Mucosa of descending colon (tissue), 3 donors: ENCODE data around the gene OR52K1. TPM values are rescaled to one million over a fixed set of nuclear protein-coding genes. Genes with fewer than 3 reads are reported as not detected.
A peak's percentile ranks its signal among the peaks of the same experiment; 100 is the strongest.

Source experiments
- ATAC-seq: fragments of 200-7000 bp; cut with Tn5 transposase; one replicate; pipeline ENCODE4 v1.9.1; 2020; ENCODE audit warnings: mild to moderate bottlenecking, moderate library complexity
- DNase-seq, 3 donors: peaks; one replicate each; pipeline ENCODE4 v3.0.0-alpha.2; 2020
- H3K36me3 ChIP-seq: fragments of 200-600 bp; one replicate; pipeline ENCODE4 v1.8.0; 2021; ENCODE audit warnings: low read depth, mild to moderate bottlenecking
- H3K4me1 ChIP-seq: fragments of 200-600 bp; one replicate; pipeline ENCODE4 v1.8.0; 2021; ENCODE audit warnings: low read depth, mild to moderate bottlenecking
- H3K4me3 ChIP-seq: fragments of 200-600 bp; one replicate; pipeline ENCODE4 v1.8.0; 2021; ENCODE audit warnings: mild to moderate bottlenecking
- H3K9me3 ChIP-seq: fragments of 200-600 bp; one replicate; pipeline ENCODE4 v1.8.0; 2021; ENCODE audit warnings: mild to moderate bottlenecking
- intact Hi-C, 2 donors: fragments of 100-400 bp; cut with DNase I in 1 of 2; cut with micrococcal nuclease in 1 of 2; formaldehyde crosslinking; loops; one replicate each; pipeline versions ENCODE4 v1.11.0 to v1.11.1; 2022; cut with DNase I, micrococcal nuclease
- long read RNA-seq, 2 donors: library from polyadenylated mRNA; unstranded; transcript quantifications; one replicate each; pipeline ENCODE4 v2.0.0, GENCODE V29; 2019 to 2021
- total RNA-seq, 3 donors: library from RNA; stranded (reverse); fragmentation: NEBNext Ultra II Directional in 2 of 3; extraction: Animal tissue kit (Norgen Biotek cat#: 25700) in 2 of 3; gene quantifications; one replicate each; pipeline versions ENCODE4 v1.2.1 to v1.2.4, GENCODE V29; 2021 to 2023
- TF ChIP-seq, protein P1 (sequence below): fragments of 200-600 bp; IDR thresholded peaks from one replicate; pipeline ENCODE4 v1.8.0; 2022; ENCODE audit warnings: antibody characterized with exemption, mild to moderate bottlenecking
- donor health status: DM: no; HTN: no; CAD: no; lungs with moderate emphysema.
- donor health status: DM: no; HTN: no; CAD: no.
- donor health status: DM: no; HTN: yes; CAD: no.

The OR52K1 gene
- total RNA-seq: not detected
- long read RNA-seq, donor 1: 0 reads
- long read RNA-seq, donor 2: 0 reads

DNA sequence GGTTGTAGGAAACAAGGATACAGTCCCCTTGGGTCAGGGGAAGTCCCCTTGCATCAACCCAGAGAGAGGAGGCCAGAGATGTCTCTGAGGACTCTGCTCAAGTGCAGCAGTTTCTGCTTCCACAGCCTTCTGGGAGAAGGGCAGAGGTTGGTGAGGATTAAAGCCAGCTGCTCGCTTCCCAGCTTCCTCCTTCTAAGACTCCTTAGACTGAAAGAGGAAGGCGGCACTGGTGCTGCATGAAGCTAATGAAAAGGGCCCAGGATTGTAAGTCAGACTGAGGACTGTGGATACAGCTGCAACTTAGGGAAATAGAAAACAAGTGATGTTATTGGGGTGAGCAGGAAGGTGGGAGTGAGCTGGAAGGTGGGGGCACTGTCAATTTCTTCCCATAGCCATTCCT is at the start of gene OR52K1:
TSS of gene OR52K1 (plus strand) at position 202 of the 400 bp plus-strand sequence. CDS start 6,255 bp downstream, outside the sequence.
- TF ChIP-seq, protein P1, sequence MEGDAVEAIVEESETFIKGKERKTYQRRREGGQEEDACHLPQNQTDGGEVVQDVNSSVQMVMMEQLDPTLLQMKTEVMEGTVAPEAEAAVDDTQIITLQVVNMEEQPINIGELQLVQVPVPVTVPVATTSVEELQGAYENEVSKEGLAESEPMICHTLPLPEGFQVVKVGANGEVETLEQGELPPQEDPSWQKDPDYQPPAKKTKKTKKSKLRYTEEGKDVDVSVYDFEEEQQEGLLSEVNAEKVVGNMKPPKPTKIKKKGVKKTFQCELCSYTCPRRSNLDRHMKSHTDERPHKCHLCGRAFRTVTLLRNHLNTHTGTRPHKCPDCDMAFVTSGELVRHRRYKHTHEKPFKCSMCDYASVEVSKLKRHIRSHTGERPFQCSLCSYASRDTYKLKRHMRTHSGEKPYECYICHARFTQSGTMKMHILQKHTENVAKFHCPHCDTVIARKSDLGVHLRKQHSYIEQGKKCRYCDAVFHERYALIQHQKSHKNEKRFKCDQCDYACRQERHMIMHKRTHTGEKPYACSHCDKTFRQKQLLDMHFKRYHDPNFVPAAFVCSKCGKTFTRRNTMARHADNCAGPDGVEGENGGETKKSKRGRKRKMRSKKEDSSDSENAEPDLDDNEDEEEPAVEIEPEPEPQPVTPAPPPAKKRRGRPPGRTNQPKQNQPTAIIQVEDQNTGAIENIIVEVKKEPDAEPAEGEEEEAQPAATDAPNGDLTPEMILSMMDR: no peak
- DNase-seq (peak in 1 of 3 donors; percentile 5), ATAC-seq (no peak)
- Histone ChIP-seq H3K4me1 (no peaks in the 10 kb centered on the region), H3K4me3 (no peak within 1 kb of the TSS), H3K36me3 (no peaks in the 10 kb centered on the region), H3K9me3 (no peaks in the 10 kb centered on the region)
- intact Hi-C loops: no loop called here

DNA sequence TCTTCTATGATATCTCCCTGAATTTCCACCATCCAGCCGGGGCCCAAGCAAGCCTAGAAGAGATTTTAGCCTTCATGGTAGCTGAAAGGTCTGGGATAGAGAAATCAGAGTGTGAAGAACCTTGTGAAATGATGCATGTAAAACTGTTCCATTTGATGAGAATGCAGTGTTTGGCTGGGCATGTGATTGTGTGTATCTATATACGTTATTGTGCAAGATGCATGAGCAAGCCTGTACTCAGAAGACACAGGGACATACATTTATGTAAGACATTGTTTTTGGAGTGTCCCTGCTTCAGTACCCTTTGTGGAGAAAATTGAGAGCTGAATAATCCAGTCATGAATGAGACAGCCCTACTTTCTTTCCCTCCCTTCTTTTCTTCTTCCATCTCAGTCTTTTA is 48.6 kb upstream of the OR52K1 start:
- ATAC-seq: no peak
- H3K9me3 ChIP-seq: no peaks in the 10 kb centered on the region

DNA sequence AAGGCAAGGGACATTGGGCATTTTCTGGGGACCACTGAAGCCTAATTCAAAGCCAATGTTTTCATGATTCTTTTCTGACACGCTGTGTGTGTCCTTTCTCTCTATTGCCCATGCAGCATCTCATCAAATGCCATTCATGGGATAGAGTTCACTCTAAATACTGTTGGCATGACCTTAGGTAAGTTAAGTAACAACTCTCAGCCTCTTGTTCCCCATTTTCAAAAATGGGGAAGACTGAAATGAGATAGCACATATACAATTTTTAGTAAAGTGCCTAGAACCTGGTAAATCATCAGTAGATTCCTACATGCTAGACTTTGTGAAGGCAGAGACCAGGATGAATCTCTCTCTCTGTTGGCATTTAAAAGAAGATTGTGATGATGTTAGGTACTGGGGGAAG is 46.0 kb upstream of the OR52K1 start:
- intact Hi-C loops: no loop called here
- Histone ChIP-seq H3K36me3 (no peaks in the 10 kb centered on the region), H3K4me3 (no peak overlapping the region), H3K4me1 (no peaks in the 10 kb centered on the region), H3K9me3 (no peaks in the 10 kb centered on the region)
- DNase-seq: no peak
- no peak for ATAC-seq
- TF ChIP-seq, protein P1: no peak

More for the DNA sequence above, 48.6 kb upstream of the OR52K1 start:
- TF ChIP-seq, protein P1: no peak
- H3K4me1 ChIP-seq: no peaks in the 10 kb centered on the region
- H3K36me3 ChIP-seq: no peaks in the 10 kb centered on the region
- no peak overlapping the region for H3K4me3 ChIP-seq
- intact Hi-C loops: no loop called here
- no peak for DNase-seq

DNA sequence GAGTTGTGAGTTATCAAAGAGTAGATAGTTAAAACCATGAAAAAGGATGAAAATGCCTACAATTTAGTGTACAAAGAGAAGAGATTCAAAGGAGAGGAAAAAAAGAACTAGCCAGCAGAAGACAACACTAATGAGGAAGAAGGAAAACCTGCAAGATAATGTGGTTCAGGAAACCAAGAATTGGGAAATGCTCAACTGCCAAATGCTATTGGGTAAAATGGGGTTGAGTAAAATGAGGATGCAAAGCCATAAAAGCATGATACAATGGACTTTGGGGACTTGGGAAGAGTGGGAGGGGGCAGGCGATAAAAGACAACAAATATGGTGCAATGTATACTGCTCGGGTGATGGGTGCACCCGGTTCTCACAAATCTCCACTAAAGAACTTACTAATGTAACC is 40.9 kb upstream of the OR52K1 start:
- DNase-seq (no peak), ATAC-seq (no peak)
- no peak overlapping the region for H3K4me3 ChIP-seq
- no peaks in the 10 kb centered on the region for H3K36me3 ChIP-seq
- intact Hi-C loops: no loop called here
- TF ChIP-seq, protein P1: no peak
- no peaks in the 10 kb centered on the region for H3K9me3 ChIP-seq
- no peaks in the 10 kb centered on the region for H3K4me1 ChIP-seq

DNA sequence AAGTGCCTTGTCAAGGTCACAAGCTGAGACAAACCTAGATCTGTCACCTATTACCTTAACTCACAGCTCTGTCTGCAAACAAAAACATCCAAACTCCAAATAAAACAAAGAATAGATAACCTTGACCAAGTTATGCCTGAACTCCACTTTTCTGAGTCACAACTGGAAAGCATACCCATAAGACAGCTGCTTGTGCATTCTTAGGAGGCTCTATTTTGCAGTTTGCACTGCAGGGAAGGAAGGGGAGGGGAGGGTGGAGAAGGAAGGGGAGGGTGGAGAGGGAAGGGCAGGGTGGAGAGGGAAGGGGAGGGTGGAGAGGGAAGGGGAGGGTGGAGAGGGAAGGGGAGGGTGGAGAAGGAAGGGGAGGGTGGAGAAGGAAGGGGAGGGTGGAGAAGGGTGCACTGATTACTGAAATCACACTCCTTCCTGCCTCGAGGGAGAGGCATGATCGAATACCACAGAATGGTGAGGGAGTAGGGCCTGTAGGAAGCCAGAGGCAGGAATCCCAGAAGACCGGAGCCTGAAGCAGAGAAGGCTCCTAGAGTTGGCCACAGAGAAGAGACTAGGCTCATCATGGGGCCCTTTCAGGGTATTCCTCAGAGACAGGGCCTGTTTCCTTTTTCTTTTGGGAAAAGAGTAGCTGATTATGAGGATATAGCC is 39.1 kb upstream of the OR52K1 start:
- TF ChIP-seq, protein P1: no peak
- DNase-seq (no peak), ATAC-seq (no peak)
- Histone ChIP-seq H3K4me3 (no peak overlapping the region), H3K4me1 (no peaks in the 10 kb centered on the region), H3K9me3 (no peaks in the 10 kb centered on the region), H3K36me3 (no peaks in the 10 kb centered on the region)
- intact Hi-C loops: no loop called here
